Mammary microvascular endothelial cell (primary cell): ENCODE results near the gene SLC25A18. TPM values are rescaled to one million over a fixed set of nuclear protein-coding genes. Genes with fewer than 3 reads are reported as not detected.

ENCODE experiments used
- total RNA-seq: library from RNA; depleted of rRNA; stranded (reverse); fragments of >200 nt; gene quantifications from 2 replicates; pipeline ENCODE4 v1.2.3, GENCODE V29; 2015

SLC25A18 gene
- total RNA-seq = not detected in 2 replicates

GRCh38 chr22:17562906-17563870 lies at the start of gene SLC25A18:
Gene SLC25A18, plus strand, starts transcription at chr22:17563498. Its CDS starts 16,447 bp downstream, at chr22:17579945.

GRCh38 chr22:17628406-17629172 lies 65.3 kb downstream of the SLC25A18 start, which contains the start of gene ATP6V1E1:
Gene ATP6V1E1, minus strand, starts transcription at chr22:17628749. Its CDS starts 114 bp downstream, at chr22:17628635.

GRCh38 chr22:17638432-17639246 lies 75.3 kb downstream of the SLC25A18 start, which contains the start of gene BCL2L13:
Gene BCL2L13, plus strand, starts transcription at chr22:17638757. Its CDS starts 16,955 bp downstream, at chr22:17655712.

Other genes starting within 250 kb of the SLC25A18 start
- 0.05 and 0.13 TPM in 2 replicates for gene CECR2, start 194.0 kb upstream of the SLC25A18 start, total RNA-seq
- gene ATP6V1E1, start 65.3 kb downstream of the SLC25A18 start, total RNA-seq = 123 and 128 TPM in 2 replicates
- 47.3 and 49.0 TPM in 2 replicates for gene BCL2L13, start 75.3 kb downstream of the SLC25A18 start, total RNA-seq
- 90.5 and 96.7 TPM in 2 replicates for gene BID, start 211.0 kb downstream of the SLC25A18 start, total RNA-seq